Adrenal gland (tissue), 5 donors: ENCODE results near the gene IGF2.

Experiments
- POLR2A ChIP-seq, 2 donors: fragments of 450-650 bp; IDR thresholded peaks; one replicate each; pipeline ENCODE4 v1.6.1; 2017; ENCODE audit warnings: antibody characterized with exemption in 2 of 2, mild to moderate bottlenecking in 2 of 2, moderate library complexity in 1 of 2
- TF ChIP-seq, protein P1 (sequence below), 6 experiments: fragments of 450-650 bp in 4 of 6; fragments of 200-600 bp in 2 of 6; sonication (generic) in 1 of 6; IDR thresholded peaks; 1 replicate in 5 of 6; 2 replicates in 1 of 6; pipeline versions ENCODE4 v1.5.1 to v1.8.0; 2016 to 2021; ENCODE audit warnings: antibody characterized with exemption in 6 of 6, mild to moderate bottlenecking in 2 of 6, moderate library complexity in 1 of 6
- donor health status: DM: no; HTN: no; CAD: no.

DNA sequence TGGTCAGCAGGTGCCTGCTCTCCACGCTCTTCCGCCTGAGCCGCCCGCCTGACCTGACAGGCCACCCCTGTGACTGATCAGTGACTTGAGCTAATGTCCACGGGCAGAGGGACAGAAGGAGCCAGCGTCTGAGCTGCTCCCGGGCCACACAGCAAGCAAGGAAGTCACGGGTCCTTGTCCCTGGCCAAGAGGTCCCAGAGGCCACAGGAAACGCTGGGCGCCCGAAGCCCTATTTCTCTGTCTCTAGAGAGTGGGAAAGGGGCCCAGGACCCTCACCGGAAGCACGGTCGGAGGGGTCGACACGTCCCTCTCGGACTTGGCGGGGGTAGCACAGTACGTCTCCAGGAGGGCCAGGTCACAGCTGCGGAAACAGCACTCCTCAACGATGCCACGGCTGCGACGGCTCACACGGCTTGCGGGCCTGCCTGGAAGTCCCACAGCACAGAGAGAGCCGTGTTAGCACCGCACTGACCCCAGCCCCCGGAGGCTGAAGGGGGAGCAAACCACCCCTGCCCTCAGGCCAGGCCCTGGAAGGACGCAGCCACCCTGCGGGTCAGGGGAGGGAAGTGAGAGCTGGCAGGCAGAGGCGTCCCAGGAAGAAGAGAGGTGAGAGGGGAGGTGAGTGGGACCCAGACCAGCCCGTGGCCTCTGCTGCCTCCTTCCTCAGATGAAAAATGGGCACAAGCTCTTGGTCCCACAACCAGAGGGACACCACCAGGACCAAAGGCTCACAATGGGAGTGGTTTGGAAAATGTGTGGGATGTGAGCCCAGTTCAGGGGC lies 5.8 kb downstream of the IGF2 start:
- TF ChIP-seq, protein P1, sequence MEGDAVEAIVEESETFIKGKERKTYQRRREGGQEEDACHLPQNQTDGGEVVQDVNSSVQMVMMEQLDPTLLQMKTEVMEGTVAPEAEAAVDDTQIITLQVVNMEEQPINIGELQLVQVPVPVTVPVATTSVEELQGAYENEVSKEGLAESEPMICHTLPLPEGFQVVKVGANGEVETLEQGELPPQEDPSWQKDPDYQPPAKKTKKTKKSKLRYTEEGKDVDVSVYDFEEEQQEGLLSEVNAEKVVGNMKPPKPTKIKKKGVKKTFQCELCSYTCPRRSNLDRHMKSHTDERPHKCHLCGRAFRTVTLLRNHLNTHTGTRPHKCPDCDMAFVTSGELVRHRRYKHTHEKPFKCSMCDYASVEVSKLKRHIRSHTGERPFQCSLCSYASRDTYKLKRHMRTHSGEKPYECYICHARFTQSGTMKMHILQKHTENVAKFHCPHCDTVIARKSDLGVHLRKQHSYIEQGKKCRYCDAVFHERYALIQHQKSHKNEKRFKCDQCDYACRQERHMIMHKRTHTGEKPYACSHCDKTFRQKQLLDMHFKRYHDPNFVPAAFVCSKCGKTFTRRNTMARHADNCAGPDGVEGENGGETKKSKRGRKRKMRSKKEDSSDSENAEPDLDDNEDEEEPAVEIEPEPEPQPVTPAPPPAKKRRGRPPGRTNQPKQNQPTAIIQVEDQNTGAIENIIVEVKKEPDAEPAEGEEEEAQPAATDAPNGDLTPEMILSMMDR (IDR thresholded peaks at IDR 0.05), result no peak
- TF ChIP-seq POLR2A (IDR thresholded peaks at IDR 0.05), result no peak
